GM21619 (cell line): Measurements from ENCODE around the gene KDELR1.
A peak's percentile ranks its signal among the peaks of the same experiment; 100 is the strongest.
"Not testable (repeated sequence)": the region's sequence is repeated elsewhere in the genome, so short reads cannot be mapped to it uniquely, and the experiment has no call there.

Source experiments
- ATAC-seq: cut with Tn5 transposase; IDR thresholded peaks from one replicate; pipeline ENCODE4 v1.9.1; 2021; ENCODE audit not compliant: unreplicated experiment

KDELR1 gene

DNA sequence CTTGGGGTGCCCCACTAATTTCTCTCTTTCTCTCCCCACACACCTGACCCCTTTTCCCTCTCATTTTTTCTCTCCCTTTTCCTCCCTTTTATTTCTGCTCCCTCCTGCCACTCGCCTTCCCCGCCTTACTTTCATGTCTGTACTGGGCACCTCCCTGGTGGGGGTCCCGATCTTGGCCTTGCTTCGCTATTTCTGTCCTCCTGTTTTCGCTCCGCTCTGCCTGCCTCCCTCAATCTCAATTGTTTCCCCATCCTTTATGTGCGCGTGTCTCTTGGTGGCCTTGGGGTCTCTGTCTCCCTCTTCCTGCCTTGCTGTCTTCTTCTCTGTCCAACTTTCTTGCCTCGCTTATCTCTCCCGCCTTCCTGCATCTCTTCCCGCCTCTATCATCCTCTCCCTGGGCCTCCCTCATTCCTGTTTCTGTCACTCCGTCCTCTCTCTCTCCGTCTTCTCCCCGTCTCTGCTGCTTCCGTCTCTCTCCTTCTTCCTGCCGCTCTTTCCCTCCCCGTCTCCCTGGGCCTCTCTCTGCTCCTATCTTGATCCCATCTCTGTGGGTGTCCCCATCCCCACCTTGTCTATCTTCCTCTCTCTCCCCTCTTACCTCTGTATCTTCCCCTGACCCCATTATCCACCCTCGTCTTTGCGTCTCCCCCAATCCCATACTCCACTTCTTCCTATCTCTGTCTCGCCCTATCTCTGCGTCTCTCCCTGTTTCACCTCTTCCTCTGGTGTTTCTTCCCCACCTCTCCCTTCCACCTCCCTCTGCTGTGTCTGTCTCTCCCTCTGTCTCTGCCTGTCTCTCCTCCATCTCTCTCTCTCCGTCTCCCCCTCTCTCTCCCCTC, 6.1 kb upstream of the KDELR1 start:
- ATAC-seq = no peak

DNA sequence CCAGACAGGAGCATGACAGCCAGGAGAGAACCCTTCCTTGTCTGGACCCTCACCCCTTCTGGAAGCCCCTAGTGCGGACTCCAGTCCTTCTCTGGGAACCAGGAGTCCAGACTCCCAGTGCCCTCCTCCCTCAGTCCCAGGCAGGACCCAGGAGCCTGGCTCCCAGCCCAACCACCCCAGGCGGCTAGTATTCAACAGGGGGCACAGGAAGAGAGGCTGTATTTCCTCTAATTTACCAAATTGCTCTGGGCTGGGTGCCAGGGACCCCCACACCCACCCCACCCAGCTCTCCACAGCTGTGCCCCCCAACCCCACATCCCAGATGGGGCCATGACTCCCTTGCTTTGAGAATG, 5.4 kb upstream of the KDELR1 start:
- ATAC-seq = no peak

DNA sequence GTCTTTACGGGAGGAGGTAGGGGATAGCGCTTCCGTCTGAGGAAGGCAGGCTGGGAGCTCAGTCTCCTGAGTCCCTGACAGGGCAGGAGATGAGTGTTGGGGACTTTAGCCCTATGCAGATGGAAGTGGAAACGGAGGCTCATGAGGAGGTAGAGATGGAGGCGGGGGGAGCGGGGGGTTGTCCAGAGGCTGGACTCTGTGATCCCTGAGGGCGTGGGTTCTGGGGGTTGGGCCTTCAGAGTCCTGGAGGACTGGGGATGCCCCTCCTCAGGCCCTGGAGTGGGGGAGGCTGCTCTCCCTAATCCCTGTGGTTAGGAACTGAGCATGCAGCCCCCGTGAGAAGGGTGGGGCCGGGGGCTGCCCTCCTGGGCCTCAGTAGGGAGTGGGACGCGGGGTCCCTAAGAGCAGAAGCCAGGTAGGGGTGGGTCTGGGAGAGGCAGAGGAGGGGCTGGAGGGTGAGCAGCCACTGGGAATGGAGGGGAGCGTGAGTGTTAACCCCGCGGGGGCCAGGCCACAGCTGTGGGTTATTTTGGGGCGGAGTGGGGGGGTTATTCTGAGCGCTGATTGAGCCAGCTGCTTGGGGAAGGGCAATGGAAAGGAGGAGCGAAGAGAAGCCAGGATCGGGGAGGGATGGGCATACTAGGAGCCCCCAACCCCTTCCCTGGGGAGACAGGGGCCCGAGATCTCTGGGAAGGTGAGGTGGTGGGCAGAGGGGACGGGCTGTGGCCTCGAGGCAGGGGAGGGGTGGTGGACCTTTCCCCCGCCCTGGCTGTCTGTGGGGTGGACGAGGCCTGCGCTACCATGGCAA, 4.9 kb upstream of the KDELR1 start:
- no peak for ATAC-seq

DNA sequence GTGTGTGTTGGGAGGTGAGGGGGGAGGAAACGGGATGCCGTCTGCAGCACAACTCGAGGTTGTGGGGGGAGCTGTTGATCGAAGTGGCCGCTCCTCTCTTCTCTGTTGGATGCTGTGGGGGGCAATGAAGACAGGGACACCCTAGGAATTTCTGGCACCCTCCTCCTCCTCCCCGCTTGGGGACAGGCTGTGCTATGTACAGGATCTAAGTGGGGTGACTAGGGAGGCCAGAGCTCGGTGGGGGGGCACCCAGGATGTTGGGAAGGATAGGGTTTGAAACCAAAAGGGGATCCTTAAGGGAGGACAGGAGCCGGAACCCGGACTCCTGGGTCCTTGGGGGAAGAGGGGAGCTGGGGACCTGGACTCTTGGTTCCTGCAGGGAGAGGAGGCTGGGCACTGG, 4.1 kb upstream of the KDELR1 start:
- no peak for ATAC-seq

DNA sequence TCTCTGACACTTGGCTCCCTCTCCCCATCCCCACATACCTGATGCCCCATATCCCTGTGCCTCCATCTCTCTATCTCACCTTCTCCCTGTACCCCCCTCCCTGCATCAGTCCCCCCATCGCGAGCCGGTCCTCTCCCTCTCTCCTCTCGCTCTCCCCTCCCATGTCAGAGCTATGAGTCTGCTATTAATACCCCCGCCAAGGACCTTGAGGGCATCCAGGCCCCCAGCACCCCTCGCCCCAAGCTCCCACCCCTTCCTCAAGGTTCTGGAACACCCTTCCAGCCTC, 3.8 kb upstream of the KDELR1 start:
- ATAC-seq = no peak

DNA sequence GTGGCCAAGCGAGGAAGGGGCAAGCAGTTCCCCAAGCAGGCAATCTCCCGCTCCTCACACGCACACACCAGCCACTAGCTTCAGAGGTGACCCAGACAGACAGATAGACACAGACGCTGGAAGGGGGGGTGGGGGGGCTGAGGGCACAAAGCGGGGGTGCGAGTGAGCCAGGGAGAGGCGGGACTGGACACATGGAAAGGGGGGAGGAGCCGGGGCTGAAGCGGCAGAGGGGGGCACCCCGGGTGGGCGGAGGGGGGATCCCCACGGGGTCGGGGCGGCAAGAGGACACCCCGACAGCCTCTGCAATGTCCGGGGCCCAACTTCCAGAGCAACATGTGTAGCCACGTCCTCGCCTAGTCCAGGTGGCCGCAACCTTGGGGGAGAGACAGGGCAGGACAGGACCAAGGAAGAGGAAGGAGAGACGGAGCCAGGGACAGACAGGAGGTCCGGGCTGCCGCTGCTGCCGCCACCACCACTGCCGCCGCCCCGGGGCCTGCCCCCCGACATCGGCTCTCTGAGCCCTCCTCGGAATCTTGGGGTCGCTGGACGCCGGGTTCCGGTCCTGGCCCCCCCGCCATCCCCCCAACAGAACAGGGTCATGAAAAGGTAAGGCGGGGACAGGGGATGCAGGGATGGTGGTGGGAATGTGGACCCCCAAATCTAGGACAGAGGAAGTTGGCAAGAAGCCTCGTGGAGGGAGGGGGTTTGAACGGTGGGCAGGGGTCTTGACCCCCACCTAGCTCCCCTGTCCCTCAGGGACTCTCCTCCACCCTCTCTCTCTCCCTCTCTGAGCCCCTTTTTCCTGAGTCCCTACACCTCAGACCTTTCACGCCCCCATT, 3.2 kb upstream of the KDELR1 start:
- no peak for ATAC-seq

DNA sequence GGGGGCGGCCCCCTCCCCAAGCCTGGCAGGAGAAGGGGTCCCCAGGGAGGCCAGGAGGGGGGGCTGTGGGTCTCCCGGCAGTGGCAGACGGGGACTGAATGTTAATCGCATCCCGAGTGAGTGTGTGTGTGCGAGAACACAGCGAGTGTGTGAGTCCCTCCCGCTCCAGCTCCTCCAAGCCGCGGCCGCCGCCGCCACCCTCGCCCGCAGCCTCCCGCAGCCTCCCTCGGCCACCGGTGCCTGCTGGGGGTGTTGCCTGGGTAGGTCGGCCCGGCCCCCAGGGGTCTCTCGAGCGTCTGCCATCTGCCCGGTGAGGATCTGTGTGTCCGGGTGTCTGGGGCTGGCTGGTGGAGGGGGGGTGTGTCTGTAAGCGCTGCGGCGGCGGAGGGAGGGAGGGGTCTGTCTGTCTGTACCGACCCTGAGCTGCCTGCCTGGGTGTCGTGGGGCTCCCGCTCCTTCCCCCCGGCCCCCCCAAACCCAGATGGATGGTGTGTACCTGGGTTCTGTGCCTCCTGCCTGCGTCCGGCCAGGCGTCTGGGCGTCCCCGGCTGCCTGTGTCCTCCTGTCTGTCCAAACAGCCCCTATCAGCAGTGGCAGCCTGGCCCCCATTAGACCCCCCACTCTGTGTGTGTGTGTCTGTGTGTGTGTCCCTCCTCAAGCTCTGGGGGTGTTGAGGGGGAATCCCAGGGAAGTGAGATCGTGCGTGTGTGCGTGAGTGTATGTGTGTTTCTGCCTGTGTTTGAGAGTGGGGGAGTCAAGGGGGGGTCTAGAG, 2.4 kb upstream of the KDELR1 start, which contains the start of gene GRIN2D:
Gene GRIN2D (plus strand): TSS at position 110 of the 772 bp plus-strand sequence. CDS start 4,725 bp downstream, outside the sequence.
- ATAC-seq = no peak

DNA sequence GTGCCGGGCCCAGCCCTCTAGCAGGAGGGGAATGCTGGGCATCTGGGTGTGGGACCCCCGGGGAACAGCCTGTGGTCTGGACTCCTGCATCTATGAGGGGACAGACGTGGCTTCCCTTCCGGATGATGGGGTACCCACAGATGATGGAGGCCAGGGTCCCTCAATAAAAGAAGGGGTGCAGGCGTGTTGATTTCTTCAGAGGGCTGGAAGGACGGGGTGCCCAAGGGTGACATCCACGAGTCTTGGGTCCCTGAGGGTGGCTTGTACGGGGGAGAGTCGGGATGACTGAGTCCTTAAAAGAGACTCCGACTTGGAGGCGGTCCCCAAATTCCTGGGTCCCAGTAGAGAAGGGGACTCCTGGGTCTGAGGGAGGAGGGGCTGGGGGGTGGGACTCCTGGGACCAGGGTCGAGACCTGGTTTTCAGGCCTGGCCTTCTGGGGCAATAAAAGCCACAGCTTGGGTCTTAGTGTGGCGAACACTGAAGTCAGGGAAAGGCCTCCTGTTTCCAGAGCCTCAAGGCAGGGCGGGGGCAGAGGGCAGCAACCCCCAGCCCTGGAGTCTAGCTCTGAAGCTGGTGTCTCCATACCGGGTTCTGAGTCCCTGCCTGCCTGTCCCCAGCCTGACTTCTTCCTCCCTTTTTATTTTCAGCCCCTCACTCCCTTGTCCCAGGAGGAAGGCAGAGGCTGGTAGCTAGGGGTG, 1.7 kb upstream of the KDELR1 start:
- no peak for ATAC-seq

DNA sequence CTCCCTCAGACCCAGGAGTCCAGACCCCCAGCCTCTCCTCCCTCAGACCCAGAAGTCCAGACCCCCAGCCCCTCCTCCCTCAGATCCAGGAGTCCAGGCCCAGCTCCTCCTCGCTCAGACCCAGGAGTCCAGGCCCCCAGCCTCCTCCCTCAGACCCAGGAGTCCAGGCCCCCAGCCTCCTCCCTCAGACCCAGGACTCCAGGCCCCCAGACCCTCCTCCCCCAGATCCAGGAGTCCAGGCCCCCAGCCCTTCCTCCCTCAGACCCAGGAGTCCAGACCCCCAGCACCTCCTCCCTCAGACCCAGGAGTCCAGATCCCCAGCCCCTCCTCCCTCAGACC, 624 bp upstream of the KDELR1 start:
- ATAC-seq = not testable (repeated sequence)

DNA sequence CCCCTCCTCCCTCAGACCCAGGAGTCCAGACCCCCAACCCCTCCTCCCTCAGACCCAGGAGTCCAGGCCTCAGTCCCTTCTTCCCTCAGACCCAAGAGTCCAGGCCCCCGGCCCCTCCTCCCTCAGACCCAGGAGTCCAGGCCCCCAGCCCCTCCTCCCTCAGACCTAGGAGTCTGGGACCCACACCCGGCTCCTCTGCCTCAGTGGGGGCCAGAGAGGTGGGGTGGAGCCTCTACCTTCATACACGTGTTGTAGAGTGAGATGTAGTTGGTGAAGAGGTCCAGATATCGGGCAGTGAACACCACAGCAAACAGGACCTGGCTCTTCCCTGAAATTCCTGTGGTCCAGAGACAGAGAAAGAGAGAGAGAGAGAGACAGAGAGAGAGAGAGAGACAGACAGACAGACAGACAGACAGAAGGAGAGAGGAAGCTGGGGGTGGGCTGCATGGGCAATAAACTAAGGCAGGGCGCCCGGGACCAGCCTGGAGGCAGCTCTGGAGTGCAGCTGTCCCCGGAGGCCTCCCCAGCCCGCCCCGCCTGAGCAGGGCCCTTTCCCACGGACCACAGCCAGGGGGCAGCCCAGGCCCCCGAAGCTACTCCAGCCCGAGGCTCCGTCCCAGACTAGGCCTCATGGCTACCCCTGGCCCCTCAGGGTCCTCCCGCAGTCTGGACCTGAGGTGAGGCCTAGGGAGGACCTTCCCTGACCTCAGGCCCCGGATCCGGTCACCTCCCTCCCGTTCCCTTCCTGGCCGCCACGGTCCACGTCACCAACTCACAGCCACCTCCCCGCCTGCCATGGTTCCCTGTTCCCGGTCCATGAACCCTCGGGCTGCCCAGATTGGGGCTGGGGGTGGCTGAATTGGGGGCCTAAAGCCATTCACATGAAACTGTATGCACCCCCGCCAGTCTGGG, 907 bp downstream of the KDELR1 start:
- peak; percentile 26 for ATAC-seq

DNA sequence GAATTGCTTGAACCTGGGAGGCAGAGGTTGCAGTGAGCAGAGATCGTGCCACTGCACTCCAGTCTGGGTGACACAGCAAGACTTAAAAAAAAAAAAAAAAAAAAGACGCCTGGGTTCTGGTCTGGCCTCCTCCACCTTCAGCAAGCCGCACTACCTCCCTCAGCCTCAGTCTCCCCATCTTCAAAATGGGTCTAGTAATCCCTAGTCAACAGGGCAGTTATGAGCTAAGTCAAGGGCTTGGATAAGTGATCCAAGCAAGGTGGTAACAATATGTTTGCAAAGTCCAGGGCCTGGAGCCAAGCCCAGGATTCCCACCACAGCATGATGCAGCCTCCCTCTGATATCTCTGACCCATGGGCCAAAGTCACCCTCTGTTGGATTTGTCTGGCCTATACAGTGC, 4.4 kb downstream of the KDELR1 start:
- no peak for ATAC-seq

DNA sequence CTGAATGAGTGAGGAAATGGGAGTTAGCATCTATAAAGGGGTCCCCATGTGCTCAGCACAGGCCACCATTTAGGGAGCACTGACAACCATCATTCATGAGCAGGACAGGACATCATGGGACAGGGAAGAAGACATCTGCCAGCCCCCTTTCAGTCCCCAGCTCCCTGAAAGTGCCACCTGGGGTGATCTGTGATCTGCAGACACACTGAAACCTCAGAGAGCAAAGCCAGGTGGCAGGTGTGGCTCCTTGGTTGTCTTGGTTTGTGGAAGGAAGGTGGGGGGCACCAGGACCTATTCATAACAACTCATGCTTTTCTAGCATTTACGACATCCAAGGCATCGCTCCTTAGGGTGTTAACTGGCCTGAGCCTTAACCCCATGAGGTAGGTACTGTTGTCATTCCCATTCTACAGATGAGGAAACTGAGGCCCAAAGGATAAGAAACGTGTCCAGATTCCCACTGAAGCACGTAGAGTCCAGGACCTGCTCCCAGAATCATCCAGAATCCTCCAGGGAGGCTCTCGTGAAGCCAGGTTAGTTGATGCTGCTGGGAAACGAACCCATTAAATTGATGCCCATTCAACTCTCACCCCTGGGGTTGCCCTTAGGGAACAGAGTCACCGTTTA, 5.8 kb downstream of the KDELR1 start:
- no peak for ATAC-seq

DNA sequence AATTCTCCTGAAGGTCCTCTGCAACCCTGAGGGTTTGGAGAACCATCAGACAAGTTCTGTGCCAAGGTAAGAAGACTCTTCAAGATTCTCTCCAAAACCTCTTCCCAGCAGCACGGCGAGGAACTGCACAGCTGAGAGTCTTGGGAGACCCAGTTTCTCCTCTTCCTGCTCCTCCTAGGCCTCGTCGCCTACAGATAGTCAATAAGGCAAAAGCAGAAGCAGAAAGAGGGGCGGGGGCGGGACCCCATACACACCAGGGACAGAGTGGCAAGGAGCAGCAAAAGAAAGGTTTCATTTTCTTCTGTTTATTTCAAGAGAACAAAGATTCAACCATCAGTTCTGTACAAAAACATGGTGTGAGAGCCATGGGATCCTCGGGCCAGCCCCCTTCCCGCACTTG, 9.1 kb downstream of the KDELR1 start:
- no peak for ATAC-seq

DNA sequence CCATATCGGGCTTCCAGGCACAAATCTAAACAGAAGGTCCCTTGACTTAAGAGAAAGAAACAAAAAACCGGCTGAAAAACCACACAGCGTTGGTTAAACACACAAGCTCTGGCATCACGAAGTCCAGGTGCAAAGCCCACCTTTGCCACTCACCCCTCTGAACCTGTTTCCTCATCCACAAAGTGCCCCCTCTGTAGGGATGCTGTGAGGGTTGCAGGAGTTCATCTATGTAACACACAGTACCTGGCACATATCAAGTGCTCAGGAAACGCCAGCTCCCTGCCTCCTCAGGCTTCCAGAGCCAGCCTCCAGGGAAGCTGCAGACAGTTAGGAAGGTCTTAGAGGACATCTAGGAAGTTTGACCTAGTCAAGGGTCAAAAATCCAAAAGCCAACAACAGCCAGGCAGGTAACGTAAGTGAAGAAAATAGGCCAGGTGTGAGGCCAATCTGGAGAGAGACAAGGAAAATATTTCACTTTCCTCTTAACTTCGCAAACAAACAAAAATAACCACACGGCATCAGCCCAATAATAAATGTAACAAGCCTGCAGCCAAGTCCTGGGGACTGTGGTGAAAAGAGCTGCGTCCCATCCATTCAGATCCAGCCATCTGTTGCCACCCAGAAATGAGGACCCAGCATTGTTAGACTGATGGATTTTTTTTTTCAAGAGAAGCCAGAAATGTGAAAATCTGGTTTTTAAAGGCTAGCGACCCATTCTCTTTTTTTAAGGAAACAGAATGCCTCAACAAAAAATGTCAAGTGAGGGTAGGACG, 10.0 kb downstream of the KDELR1 start:
- no peak for ATAC-seq

DNA sequence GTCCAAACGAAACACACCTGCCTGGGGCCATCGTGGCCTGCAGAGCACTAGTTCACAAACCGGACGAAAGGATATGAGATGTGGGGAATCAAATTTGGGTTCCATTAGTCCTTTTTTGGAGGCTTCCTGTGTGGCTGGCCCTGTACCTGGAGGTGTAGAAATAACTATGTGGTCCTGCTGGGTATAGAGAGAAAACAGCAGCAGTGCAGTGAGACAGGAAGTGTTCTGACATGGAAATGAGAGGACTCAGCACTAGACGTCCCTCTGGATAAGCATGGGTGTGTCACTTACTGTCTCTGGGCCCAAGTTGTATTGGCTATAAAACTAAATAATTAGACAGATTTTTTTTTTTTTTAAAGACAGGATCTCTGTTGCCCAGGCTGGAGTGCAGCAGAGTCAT, 12.3 kb downstream of the KDELR1 start:
- no peak for ATAC-seq

DNA sequence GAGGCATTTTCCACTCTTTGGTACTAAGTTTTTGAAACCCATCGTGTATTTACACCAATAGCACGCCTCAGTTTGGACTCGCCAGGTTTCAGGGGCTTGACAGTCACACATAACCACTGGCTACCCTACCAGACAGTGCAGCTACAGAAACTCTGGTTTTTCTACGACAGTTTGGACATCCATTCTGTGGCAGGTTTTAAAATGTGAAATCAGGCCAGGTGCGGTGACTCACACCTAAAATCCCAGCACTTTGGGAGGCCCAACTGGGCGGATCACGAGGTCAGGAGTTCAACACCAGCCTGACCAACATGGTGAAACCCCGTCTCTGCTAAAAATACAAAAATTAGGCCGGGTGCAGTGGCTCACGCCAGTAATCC, 13.2 kb downstream of the KDELR1 start:
- ATAC-seq = no peak

DNA sequence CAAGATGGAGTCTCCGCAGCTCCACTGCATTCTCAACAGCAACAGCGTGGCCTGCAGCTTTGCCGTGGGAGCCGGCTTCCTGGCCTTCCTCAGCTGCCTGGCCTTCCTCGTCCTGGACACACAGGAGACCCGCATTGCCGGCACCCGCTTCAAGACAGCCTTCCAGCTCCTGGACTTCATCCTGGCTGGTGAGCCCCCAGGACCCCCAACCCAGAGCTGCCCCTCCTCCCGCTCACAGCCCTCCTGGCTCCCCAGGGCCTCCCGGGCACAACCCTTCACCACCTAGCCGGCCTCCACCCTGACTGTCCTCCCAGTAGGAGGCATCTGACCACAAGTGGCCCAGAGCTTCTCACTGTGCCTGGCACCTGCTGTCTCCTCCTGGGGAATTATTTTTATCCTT, 17.8 kb downstream of the KDELR1 start:
- ATAC-seq = no peak

DNA sequence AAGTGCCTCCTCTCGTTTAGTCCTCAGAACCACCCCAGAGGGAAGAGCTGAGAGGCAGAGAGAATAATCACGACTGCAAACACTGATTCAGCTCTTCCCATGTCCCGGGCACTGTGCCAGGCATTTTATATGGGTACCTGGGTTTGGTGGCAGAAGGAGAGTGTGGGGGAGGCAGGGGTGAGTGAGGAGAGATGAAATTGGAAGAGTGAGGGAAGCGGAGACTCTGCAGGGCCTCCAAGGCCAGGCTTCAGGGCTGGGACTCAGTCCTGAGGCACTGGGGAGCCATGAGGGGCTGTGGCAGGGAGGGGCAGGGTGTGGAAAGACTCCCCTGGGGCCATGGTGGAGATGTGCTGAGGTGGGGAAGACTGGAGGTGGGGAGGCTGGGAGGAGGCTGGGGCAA, 18.4 kb downstream of the KDELR1 start:
- no peak for ATAC-seq
